Left lung (tissue), 10 donors: ENCODE results near the gene TENM4. TPM values are rescaled to one million over a fixed set of nuclear protein-coding genes. Genes with fewer than 3 reads are reported as not detected.

Experiments used
- ATAC-seq: fragments of 200-7000 bp; cut with Tn5 transposase; one replicate; pipeline ENCODE4 v1.9.1; 2020; ENCODE audit warnings: moderate library complexity
- DNase-seq, 4 donors: peaks; one replicate each; pipeline ENCODE4 v3.0.0-alpha.2; 2013 to 2020
- H3K27ac ChIP-seq, 2 donors: fragments of 200-600 bp; sonication (generic) in 1 of 2; one replicate each; pipeline versions ENCODE4 v1.5.0 to v1.8.0; 2020 to 2021
- H3K27me3 ChIP-seq, 2 donors: fragments of 200-600 bp; sonication (generic) in 1 of 2; one replicate each; pipeline versions ENCODE4 v1.5.0 to v1.8.0; 2020 to 2021
- H3K36me3 ChIP-seq, 2 donors: fragments of 200-600 bp; sonication (generic) in 1 of 2; one replicate each; pipeline versions ENCODE4 v1.5.0 to v1.8.0; 2020 to 2021
- H3K4me1 ChIP-seq, 2 donors: fragments of 200-600 bp; one replicate each; pipeline ENCODE4 v1.8.0; 2021
- H3K4me3 ChIP-seq, 2 donors: fragments of 200-600 bp; sonication (generic) in 1 of 2; one replicate each; pipeline versions ENCODE4 v1.5.0 to v1.8.0; 2020 to 2021; ENCODE audit warnings: mild to moderate bottlenecking in 1 of 2
- H3K9me3 ChIP-seq, 2 donors: fragments of 200-600 bp; sonication (generic) in 1 of 2; one replicate each; pipeline versions ENCODE4 v1.5.0 to v1.8.0; 2020 to 2021
- CTCF ChIP-seq, 2 donors: fragments of 200-600 bp; sonication (generic) in 1 of 2; IDR thresholded peaks; one replicate each; pipeline versions ENCODE4 v1.5.0 to v1.8.0; 2021; ENCODE audit warnings: antibody characterized with exemption in 2 of 2
- intact Hi-C, 2 donors: fragments of 100-400 bp; cut with DNase I; formaldehyde crosslinking; loops; one replicate each; pipeline versions ENCODE4 v1.11.2 to v1.14.2; 2022
- polyA plus RNA-seq, 6 donors: library from polyadenylated mRNA; unstranded; fragments of 120-200 nt; gene quantifications; one replicate each; pipeline ENCODE4 v1.2.1, GENCODE V29; 2013; ENCODE audit not compliant: insufficient read length in 6 of 6
- total RNA-seq, 2 donors: library from RNA; stranded (reverse); fragmentation: NEBNext Ultra II Directional; extraction: Animal tissue kit (Norgen Biotek cat#: 25700); gene quantifications; one replicate each; pipeline ENCODE4 v1.2.1, GENCODE V29; 2021
- donor health status: DM: no; HTN: yes; CAD: no.
- donor health status: DM: no; HTN: no; CAD: no.

Gene TENM4
- total and polyA plus RNA-seq, 8 donors = 3.4 to 7.1 (median 5.2) TPM

- Histone ChIP-seq H3K4me1 (no peaks in the 10 kb centered on the region), H3K36me3 (no peaks in the 10 kb centered on the region), H3K4me3 (no peak overlapping the region), H3K27ac (no peak overlapping the region), H3K27me3 (no peaks in the 10 kb centered on the region), H3K9me3 (no peaks in the 10 kb centered on the region)
- no peak for TF ChIP-seq CTCF (IDR thresholded peaks at IDR 0.05)
- intact Hi-C loops = no loop called here
- ATAC-seq = peak; percentile 13
- DNase-seq = no peak
Measured at GRCh38 chr11:79189055-79189454, 251.8 kb downstream of the TENM4 start.

GRCh38 chr11:79186669-79187068 is 254.2 kb downstream of the TENM4 start:
- Histone ChIP-seq H3K27me3 (no peaks in the 10 kb centered on the region), H3K4me1 (no peaks in the 10 kb centered on the region), H3K27ac (no peak overlapping the region), H3K9me3 (no peaks in the 10 kb centered on the region), H3K4me3 (no peak overlapping the region), H3K36me3 (no peaks in the 10 kb centered on the region)
- ATAC-seq (no peak), DNase-seq (no peak)
- intact Hi-C loops = no loop called here
- TF ChIP-seq CTCF (IDR thresholded peaks at IDR 0.05) = no peak

- Histone ChIP-seq H3K4me3 (no peak overlapping the region), H3K36me3 (no peaks in the 10 kb centered on the region), H3K27me3 (no peaks in the 10 kb centered on the region), H3K4me1 (no peaks in the 10 kb centered on the region), H3K27ac (no peak overlapping the region), H3K9me3 (no peaks in the 10 kb centered on the region)
- no peak for TF ChIP-seq CTCF (IDR thresholded peaks at IDR 0.05)
- DNase-seq (no peak), ATAC-seq (no peak)
- intact Hi-C loops = no loop called here
Measured at GRCh38 chr11:79185351-79185750, 255.5 kb downstream of the TENM4 start.

- Histone ChIP-seq H3K27ac (no peak overlapping the region), H3K9me3 (no peaks in the 10 kb centered on the region), H3K4me1 (no peaks in the 10 kb centered on the region), H3K27me3 (no peaks in the 10 kb centered on the region), H3K36me3 (no peaks in the 10 kb centered on the region), H3K4me3 (no peak overlapping the region)
- no peak for DNase-seq
- ATAC-seq = no peak
- intact Hi-C loops = no loop called here
- TF ChIP-seq CTCF (IDR thresholded peaks at IDR 0.05) = no peak
Measured at GRCh38 chr11:79184285-79184684, 256.5 kb downstream of the TENM4 start.

GRCh38 chr11:79182794-79183193 is 258.0 kb downstream of the TENM4 start:
- no peak for ATAC-seq
- H3K36me3 ChIP-seq = no peaks in the 10 kb centered on the region

More at GRCh38 chr11:79182794-79183193, 258.0 kb downstream of the TENM4 start:
- no peak for DNase-seq
- intact Hi-C loops = no loop called here
- TF ChIP-seq CTCF (IDR thresholded peaks at IDR 0.05) = no peak
- Histone ChIP-seq H3K27me3 (peaks cover 0 to under 1% of the 10 kb centered on the region in 2 donors), H3K4me3 (no peak overlapping the region), H3K27ac (no peak overlapping the region), H3K4me1 (no peaks in the 10 kb centered on the region), H3K9me3 (no peaks in the 10 kb centered on the region)
